Lower leg skin (tissue), 4 donors: ENCODE data around the gene VCAM1. TPM values are rescaled to one million over a fixed set of nuclear protein-coding genes. Genes with fewer than 3 reads are reported as not detected.

Source experiments
- DNase-seq, 2 donors: peaks; one replicate each; pipeline ENCODE4 v3.0.0-alpha.2; 2019; ENCODE audit warnings: low spot score in 2 of 2
- H3K4me3 ChIP-seq: fragments of 200-600 bp; sonication (generic); 2 replicates; pipeline ENCODE4 v1.5.1; 2017; ENCODE audit warnings: mild to moderate bottlenecking, low read depth; ENCODE audit not compliant: poor library complexity, severe bottlenecking
- POLR2A ChIP-seq, 2 donors: fragments of 450-650 bp; IDR thresholded peaks; one replicate each; pipeline ENCODE4 v1.6.1; 2016 to 2017; ENCODE audit warnings: antibody characterized with exemption in 2 of 2, mild to moderate bottlenecking in 1 of 2, moderate library complexity in 1 of 2
- WGBS, 2 donors: methylation state at CpG; one replicate each; pipeline ENCODE4 v1.1.5; 2018; 5-methylcytosine and 5-hydroxymethylcytosine counted together
- intact Hi-C: fragments of 100-400 bp; cut with DNase I; formaldehyde crosslinking; loops from one replicate; pipeline ENCODE4 v1.15.0; 2023; ENCODE audit warnings: low total_unique reads
- total RNA-seq, 4 donors: library from RNA; depleted of rRNA; stranded (reverse); fragments of >200 nt; gene quantifications; one replicate each; pipeline ENCODE4 v1.1.0, GENCODE V29; 2016
- TF ChIP-seq, protein P1 (sequence below), 3 donors: fragments of 450-650 bp; IDR thresholded peaks; one replicate each; pipeline ENCODE4 v1.5.1; 2016; ENCODE audit warnings: antibody characterized with exemption in 3 of 3, mild to moderate bottlenecking in 3 of 3, moderate library complexity in 2 of 3

VCAM1 gene
- total RNA-seq, 4 donors from 2014 or later: 0.25 to 3.1 (median 0.92) TPM

DNA sequence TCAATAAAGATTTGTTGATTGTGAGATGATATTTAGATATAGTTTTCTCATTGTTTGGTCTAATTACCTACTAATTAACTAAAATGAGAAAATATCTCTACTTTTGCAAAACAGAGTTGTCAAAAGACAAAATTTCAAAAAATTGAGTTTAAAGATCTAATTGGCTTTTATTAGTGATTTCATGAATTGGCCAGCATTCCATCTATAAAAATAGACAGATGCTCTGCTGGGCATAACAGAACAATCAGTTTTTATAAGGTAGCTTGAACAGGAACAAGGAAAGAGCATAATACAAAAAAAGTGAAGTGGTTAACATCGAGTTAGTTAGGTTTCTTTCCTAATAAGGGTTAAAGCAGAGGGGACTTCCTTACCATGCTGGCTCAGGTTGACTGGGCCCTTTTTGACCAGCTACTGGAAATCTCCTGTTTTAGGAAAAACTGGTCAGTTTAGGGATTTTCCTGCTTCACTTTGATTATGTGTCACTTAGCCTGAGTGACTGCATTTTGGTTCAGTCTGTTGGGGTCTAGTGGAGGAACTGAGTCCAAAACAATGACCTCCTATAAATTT lies 63.0 kb downstream of the VCAM1 start:
- intact Hi-C loops: no loop called here
- DNase-seq: no peak
- TF ChIP-seq, protein P1, sequence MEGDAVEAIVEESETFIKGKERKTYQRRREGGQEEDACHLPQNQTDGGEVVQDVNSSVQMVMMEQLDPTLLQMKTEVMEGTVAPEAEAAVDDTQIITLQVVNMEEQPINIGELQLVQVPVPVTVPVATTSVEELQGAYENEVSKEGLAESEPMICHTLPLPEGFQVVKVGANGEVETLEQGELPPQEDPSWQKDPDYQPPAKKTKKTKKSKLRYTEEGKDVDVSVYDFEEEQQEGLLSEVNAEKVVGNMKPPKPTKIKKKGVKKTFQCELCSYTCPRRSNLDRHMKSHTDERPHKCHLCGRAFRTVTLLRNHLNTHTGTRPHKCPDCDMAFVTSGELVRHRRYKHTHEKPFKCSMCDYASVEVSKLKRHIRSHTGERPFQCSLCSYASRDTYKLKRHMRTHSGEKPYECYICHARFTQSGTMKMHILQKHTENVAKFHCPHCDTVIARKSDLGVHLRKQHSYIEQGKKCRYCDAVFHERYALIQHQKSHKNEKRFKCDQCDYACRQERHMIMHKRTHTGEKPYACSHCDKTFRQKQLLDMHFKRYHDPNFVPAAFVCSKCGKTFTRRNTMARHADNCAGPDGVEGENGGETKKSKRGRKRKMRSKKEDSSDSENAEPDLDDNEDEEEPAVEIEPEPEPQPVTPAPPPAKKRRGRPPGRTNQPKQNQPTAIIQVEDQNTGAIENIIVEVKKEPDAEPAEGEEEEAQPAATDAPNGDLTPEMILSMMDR (IDR thresholded peaks at IDR 0.05): no peak
- TF ChIP-seq POLR2A (IDR thresholded peaks at IDR 0.05): no peak
- 77 to 85% methylated on average over 1 of the region's 1 CpG for WGBS, 2 donors
- H3K4me3 ChIP-seq: no peak overlapping the region

DNA sequence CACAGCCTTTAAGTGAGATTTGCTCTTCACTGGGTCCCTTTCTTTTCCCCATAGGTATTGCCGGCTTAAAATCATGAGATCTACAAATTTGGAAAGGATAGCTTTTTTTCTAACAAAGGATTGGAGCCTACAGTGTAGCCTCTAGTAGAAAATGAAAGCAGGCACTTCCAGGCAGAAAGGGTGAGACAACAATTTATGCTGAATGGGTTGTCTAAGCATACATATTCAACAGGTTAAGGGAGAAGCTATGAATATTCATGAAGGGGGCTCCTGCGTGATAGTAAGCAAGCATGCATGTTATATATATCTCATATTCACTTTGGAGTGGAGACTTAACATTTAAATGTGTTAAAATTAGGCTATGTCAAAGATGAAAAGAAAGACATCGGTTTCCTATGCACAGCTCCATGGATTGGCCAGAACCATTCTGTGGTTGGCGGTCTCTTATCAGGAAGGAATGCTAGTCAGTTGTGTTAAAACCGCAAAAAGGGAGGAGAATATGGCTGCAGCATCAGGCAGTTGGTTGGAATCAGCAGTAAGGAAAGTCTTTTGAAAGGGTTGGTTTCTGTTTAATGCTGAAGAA lies 66.0 kb downstream of the VCAM1 start:
- intact Hi-C loops: no loop called here
- WGBS, 2 donors: 55 to 71% methylated on average over 5 of the region's 5 CpGs
- DNase-seq: no peak
- TF ChIP-seq POLR2A (IDR thresholded peaks at IDR 0.05): no peak
- TF ChIP-seq, protein P1 (IDR thresholded peaks at IDR 0.05): no peak
- no peak overlapping the region for H3K4me3 ChIP-seq

DNA sequence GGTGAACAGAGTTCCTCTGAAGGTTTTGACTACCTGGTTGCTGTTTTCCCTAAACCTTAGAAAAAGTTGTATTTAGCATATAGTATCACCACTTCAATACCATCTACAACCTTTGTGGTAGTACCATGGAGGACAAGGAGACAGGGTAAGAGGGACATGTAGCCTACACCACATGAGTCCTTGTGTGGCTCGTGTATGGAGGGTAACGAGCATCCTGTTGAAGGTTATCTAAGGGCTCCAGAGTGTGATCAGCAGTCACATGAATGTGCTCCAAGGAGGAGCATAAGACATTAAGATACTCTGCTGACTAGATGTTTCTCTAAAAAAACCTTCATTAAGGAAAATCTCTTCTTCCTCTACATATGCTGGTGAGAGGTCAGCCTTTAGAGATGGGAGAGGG lies 67.3 kb downstream of the VCAM1 start:
- H3K4me3 ChIP-seq: no peak overlapping the region
- TF ChIP-seq POLR2A (IDR thresholded peaks at IDR 0.05): no peak
- TF ChIP-seq, protein P1 (IDR thresholded peaks at IDR 0.05): no peak
- intact Hi-C loops: no loop called here
- WGBS, 2 donors: 85 to 89% methylated on average over 2 of the region's 2 CpGs
- no peak for DNase-seq

Other genes starting within 250 kb of the VCAM1 start
- gene GPR88, start 181.6 kb upstream of the VCAM1 start, total RNA-seq: not detected
- 1 to 10 TPM; 2.3 to 5.6 (median 4.2) TPM for gene EXTL2, start 175.1 kb downstream of the VCAM1 start, total RNA-seq
- 10 to 100 TPM; 16.1 to 21.6 (median 18.4) TPM for gene SLC30A7, start 176.3 kb downstream of the VCAM1 start, total RNA-seq